NCI-H128 (cell line): ENCODE data around the gene IGSF21.

Source experiments
- DNase-seq: peaks from one replicate; lab custom pipeline; 2025; ENCODE audit not compliant: unreplicated experiment; lab: John Stamatoyannopoulos, UW

Gene IGSF21

GRCh38 chr1:18292531-18292930, 184.9 kb downstream of the IGSF21 start:
- no peak for DNase-seq

- DNase-seq: peak; percentile 25
These were observed 185.7 kb downstream of the IGSF21 start for GRCh38 chr1:18293291-18293690.

- DNase-seq: no peak
These were observed 187.0 kb downstream of the IGSF21 start for GRCh38 chr1:18294437-18295176.

GRCh38 chr1:18297896-18298648, 190.5 kb downstream of the IGSF21 start:
- no peak for DNase-seq

- DNase-seq: no peak
These were observed 192.1 kb downstream of the IGSF21 start for GRCh38 chr1:18299441-18300338.

GRCh38 chr1:18300376-18300775, 192.8 kb downstream of the IGSF21 start:
- DNase-seq: no peak

GRCh38 chr1:18302788-18303413, 195.3 kb downstream of the IGSF21 start:
- DNase-seq: no peak

GRCh38 chr1:18304151-18304869, 196.7 kb downstream of the IGSF21 start:
- no peak for DNase-seq

- no peak for DNase-seq
These were observed 197.7 kb downstream of the IGSF21 start for GRCh38 chr1:18305182-18305795.

- DNase-seq: no peak
These were observed 199.8 kb downstream of the IGSF21 start for GRCh38 chr1:18307329-18307898.

GRCh38 chr1:18309552-18310155, 202.1 kb downstream of the IGSF21 start:
- DNase-seq: no peak

- no peak for DNase-seq
These were observed 205.4 kb downstream of the IGSF21 start for GRCh38 chr1:18312961-18313360.

- DNase-seq: no peak
These were observed 205.9 kb downstream of the IGSF21 start for GRCh38 chr1:18313523-18313922.

GRCh38 chr1:18314399-18314798, 206.8 kb downstream of the IGSF21 start:
- DNase-seq: no peak

GRCh38 chr1:18315449-18315848, 207.9 kb downstream of the IGSF21 start:
- no peak for DNase-seq

GRCh38 chr1:18316764-18317163, 209.2 kb downstream of the IGSF21 start:
- DNase-seq: no peak

- DNase-seq: no peak
These were observed 211.5 kb downstream of the IGSF21 start for GRCh38 chr1:18319099-18319498.

- no peak for DNase-seq
These were observed 212.5 kb downstream of the IGSF21 start for GRCh38 chr1:18320051-18320450.

GRCh38 chr1:18322368-18323032, 214.9 kb downstream of the IGSF21 start:
- DNase-seq: no peak
